NCI-H1694 treated with DMSO at 0.1 percent for 48 hours (cell line): ENCODE results near the gene HIPK1.

Source experiments
- DNase-seq: peaks from one replicate; lab custom pipeline; 2025; lab: John Stamatoyannopoulos, UW

Gene HIPK1

DNA sequence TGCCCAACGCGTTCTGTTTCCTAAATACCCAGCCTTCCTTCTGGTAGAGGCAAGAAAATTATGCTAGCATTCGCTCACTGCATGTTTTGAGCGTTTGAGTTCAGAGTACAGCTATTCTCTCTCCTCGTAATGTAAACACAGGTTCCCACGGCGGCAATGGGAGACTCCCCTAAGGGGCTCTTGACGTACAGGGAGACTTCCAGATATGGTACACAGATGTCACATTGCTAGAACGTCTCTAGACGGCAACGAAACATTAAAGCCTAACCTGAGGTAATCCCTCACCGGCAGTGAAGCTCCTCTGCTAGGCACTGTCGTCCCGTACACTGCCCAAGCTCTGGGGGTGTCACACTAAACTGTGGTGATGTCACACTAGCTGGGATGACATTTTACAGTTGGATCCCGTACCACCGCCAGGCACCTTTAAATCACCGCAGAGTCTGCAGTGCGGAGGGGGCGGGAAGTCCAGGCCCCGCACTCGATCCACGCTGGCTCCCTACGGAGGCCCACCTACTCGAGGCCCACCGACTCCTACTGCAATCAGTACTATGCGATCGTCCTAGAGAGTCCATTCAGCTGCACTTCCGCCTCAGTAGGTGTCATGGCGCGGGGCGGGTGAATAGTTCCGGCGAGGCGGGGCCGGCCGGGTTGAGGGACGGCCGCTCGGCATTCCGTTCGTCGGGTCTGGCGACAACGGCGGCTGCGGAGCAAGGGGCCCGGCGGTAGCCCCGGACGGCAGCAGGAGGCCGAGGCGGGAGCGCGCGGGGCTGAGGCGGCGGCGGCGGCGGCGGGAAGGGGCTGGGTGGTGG is at the start of gene HIPK1:
HIPK1 (plus strand) TSS at position 384 of the 809 bp plus-strand sequence.
- peak; percentile 88 for DNase-seq

DNA sequence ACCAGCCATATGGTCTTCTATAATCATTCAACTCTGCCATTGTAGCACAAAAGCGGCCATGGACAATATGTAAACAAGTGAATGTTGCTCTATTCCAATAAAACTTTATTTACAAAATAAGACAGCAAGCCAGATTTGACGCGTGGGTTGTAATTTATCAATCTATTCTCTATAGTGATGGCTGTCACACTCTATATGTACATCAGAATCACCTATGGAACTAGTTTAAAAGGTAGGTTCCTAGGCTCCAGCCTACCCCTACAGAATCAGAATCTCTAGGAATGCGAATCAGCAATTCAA is 49.4 kb upstream of the HIPK1 start:
- no peak for DNase-seq

DNA sequence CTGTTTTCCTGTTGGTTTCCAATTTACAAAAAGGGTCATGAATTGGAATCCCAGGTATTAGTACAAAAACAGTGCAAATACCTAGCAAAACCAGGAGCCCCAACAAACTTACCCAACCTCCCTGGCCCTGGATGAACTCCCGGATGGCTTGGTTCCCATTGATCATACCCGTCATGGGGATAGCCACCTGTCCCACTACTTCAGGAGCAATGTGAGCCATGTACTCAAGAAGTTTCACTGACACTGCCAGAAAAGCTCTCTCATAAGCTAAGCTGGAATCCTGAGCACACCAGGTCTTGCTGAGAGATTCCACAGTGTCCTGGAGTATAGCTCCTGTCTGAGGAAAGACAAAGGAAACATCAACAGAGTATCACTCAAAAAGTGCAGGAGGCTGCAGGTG is 47.5 kb upstream of the HIPK1 start:
- no peak for DNase-seq

DNA sequence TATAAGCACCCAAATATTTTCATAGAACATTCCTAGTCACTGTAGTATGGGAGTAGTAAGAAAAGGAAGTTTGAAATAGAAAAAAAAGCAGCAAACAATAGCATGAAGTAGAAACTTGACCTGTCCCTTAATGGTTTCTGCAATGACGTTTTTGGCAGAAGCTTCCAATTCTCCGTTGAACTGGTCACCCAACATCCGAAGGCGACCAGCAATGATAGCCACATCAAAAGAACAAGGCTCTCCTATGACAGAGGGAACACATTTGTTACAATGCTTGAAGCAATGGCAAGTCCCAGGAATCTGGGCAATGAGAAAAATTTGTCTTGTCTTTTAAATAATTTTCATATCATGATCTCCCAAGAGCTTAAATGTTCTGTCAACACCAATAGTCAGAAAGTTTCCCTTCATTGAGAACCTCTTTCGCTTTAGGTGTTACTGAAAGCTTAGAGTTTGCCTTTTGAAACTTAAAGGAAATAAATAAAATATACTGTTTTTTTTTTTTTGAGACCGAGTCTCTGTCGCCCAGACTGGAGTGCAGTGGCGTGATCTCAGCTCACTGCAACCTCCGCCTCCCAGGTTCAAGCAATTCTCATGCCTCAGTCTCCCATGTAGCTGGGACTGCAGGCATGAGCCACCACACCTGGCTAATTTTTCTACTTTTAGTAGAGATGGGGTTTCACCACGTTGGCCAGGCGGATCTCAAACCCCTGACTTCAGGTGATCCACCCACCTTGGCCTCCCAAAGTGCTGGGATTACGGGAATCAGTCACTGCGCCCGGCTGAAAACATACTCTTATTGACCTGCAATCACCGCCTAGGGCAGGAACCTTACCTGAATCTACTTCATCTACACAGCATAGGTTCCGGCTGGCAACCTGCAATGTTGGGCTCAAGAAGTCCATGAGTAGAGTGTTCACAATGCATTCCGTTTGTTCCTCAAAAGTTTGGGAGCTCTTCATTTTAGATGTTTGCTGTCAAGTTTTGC is 42.4 kb upstream of the HIPK1 start:
- DNase-seq = no peak

DNA sequence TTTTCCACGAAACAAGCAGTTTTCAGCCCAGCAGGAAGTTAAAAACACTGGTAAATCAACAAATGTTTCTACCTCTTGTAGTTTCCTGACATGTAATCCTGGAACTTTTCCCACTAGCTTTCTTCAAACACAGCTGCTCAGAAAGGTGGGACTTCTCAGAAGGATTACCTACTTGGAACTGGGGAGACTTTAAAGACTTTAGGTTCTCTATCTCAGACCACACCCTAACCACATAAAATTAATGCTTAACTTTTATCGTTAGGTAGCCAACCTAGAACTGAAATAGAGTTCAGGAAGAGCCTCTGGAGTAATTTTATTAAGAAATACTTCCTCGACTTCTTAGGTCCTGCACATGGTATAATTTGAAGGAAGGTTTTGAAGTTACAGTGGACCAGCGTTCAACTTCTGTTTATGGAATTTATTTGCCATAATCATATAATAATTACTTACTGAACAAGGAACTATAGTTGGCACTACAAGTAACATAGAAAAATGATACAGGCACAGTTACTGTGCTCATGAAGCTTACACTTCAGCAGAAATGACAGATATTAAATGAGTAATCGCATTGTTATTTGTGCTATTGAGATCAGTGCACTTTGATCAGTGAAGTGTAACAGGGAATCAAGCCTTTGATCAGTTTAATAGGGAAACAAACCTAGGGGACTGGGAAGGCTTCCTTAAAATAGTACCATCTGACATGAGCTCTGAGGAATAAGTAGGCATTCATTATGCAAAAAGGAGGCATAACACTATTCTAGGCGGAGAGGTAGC is 41.5 kb upstream of the HIPK1 start, which contains the start of gene BCL2L15:
BCL2L15 (minus strand) TSS at position 180 of the 774 bp plus-strand sequence. CDS start 206 bp downstream, outside the sequence.
- DNase-seq = no peak

DNA sequence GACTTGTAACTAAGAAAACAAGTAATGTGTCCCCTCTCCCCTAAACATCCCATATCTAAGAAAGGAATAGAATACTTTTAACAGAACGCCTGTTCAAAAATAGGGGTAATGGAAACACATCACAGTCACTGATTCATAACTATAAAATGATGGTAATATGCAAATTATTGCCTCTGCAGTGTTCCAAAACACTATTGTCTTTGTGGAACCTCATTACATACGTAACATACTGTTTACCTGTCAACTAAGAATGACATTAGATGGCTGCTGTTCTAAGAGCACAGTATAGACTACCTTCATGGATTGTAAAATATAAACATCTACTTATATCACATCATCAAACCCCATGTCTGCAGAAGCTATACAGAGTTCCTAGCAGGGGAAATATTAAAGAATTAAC is 38.3 kb upstream of the HIPK1 start:
- DNase-seq = no peak

DNA sequence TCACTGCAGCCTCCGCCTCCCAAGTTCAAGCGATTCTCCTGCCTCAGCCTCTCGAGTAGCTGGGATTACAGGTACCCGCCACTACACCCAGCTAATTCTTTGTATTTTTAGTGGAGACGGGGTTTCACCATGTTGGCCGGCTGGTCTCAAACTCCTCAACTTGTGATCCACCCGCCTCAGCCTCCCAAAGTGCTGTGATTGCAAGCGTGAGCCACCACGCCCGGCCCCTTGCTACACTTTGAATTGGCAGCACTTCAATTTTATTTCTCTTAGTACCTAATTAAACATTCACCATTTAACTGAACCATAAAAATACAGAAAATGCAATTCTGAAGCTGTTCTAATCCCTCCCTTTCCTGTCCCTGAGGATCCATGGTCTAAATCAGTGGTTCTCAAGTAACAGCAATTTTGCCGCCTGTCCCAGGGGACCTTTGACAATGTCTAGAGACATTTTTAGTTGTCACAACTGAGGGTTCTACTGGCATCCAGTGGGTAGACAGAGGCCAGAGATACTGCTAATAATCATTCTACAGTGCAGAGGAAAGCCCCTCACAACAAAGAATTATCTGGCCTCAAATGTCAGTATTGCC is 37.4 kb upstream of the HIPK1 start:
- no peak for DNase-seq

DNA sequence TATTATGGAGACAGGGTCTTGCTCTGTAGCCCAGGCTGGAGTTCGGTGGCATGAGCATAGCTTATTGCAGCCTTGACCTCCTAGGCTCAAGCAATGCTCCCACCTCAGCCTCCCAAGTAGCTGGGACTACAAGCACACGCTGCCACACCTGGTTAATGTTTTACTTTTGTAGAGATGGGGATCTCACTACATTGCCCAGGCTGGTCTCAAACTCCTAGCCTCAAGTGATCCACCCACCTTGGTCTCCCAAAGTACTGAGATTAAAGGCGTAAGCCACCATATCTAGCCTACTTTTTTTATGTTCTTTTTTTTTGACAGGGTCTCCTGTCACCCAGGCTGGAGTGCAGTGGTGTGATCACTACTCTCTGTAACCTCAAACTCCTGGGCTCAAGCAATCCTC is 35.9 kb upstream of the HIPK1 start:
- DNase-seq = no peak

DNA sequence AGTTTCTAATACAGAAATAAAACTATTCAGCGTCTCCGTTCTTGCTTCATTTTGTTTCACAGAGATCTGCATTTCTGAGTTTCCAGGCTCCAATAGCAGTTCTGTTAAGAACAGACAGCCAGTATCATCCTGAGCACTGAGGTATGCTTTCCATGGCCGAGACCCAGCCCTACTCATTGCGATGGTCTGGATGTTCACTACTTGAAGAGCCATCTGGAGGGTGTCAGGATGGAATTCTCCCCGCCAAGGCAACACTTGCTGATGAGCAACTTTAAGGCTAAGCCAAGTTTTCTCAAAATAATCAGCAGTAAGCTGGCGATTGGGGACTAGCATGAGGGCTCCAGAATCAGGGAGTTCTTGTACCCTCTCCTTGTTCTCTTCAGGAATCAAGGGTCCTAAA is 34.0 kb upstream of the HIPK1 start:
- DNase-seq = no peak

DNA sequence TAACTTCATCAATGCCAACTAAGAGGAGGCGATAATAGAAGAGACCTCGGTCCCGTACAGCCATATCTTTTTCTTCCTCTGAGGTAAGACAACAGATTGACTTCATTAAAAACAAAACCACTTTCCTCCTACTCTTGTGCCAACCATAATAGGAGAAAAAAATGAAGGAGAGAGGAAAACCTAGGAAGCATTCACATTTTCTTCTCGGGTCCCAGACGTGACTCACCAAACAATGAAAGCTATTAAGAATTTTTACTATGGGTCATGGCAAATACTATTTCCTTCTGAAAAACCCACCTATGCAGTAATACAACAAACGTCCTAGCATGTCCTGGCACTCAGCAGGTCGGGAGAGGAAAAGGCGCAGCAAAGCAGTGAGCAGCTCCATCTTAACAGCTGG is 33.2 kb upstream of the HIPK1 start:
- DNase-seq = no peak

DNA sequence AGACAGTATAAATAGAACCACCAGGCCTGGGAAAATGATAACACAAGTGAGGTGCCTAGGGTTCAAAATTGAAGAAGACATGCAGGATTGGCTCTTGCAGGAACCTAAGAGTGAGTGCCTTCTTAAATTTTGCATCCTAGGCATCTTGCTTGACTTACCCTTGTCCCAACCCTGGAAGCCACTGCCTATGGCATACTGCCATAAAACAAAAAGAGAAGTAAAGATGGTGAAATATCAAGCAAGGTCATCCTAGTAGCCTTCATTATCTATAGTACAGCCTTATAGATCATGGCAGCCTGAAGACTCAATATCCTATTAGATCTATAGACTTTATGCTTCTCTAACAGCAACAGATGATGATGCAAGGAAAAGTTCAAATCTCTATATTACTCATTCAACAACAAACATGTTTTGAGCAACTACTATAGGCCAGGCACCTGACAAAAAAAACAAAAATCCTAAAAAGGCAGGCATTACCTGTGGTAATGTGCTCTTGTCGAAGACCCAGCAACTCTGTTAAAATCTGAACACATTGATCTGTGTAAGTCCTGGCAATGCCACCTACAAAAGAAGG is 30.8 kb upstream of the HIPK1 start:
- no peak for DNase-seq

DNA sequence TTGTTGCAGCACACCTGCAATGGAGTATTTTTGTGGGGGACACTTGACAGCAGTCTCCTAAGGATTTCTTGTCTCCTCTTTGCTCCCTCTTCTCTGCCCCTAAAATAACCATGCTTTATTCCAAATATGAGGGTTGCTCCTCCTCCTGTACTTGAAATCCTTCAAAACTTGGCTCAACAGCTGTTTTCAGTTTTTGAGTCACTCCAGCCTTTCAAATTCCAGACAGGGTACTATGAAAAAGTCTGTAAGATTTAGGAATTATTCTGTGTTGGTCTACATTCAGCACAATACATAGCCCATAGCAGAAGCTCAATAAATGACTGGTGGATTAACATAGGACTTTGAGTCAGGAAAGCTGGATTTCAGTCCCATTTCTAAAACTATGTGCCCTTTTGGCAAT is 30.0 kb upstream of the HIPK1 start:
- no peak for DNase-seq

DNA sequence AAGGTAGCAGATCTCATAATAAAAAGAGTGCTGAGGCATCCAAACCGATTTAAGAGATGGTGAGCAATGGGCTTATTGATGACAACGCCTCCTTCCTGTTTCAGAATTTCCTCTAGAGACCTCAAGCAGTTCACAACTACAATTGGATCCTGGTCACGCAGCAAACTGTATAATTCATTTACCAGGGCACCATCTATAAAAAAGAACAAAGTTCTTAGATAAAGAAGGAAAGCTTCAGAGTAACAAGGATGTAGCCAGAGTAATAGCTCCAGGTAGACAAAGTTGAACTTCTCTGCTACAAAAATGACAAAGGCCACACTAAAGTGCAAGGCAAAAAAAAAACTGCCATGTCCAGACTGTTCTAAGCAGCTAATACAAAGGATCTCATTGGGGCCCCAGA is 27.9 kb upstream of the HIPK1 start:
- no peak for DNase-seq

DNA sequence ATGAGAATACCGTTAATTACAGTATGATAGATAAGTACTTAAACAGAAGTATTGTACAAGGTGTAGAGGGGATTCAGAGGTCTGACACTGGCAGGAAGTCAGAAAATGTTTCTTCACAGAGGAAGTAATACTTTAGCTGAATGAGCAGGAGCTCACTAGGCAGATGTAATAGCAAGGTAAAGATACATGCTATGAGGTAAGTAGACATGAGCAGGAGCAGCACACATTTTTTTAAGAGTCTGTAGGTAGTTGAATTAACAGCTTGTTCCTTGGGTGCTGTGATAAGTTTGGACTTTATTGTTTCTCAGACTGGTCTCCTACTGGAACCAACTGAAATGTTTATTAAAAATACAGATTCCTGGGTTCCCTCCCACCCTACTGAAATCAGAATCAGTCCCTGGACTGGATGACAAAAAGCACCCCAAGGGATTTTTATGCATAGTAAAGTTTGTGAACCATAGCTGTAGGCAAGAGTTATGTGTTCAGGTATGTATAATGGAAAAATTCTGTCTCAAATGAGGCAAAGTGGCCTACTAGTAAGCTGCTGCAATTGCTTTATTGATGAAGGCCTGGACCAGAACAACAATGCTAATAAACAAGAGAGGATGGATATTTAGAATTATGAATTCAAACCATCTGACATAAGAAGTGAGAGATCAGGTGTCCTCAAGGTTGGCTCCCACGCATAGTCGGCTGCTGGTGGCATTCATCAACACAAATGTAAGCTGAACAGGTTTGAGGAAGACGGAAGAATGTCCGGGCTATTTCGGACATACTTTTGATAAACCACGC is 25.4 kb upstream of the HIPK1 start:
- DNase-seq = no peak

DNA sequence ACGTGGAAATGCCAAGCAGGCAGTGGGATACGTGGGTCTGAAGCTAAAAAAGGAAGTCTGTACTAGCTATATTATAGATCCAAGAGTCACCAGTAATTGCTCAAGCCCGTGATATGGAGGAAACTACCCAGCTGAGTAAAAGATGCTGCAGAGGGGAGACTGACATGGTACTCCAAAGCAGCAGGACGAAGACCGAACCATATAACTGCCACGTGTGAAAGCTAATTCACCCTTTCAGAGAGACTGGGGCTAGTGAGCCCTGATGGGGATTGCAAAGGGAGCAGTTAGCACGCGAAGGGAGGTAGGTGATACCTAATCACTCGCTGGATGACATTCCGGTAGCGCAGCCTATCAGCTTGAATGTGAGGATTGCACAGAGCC is 24.8 kb upstream of the HIPK1 start:
- no peak for DNase-seq

DNA sequence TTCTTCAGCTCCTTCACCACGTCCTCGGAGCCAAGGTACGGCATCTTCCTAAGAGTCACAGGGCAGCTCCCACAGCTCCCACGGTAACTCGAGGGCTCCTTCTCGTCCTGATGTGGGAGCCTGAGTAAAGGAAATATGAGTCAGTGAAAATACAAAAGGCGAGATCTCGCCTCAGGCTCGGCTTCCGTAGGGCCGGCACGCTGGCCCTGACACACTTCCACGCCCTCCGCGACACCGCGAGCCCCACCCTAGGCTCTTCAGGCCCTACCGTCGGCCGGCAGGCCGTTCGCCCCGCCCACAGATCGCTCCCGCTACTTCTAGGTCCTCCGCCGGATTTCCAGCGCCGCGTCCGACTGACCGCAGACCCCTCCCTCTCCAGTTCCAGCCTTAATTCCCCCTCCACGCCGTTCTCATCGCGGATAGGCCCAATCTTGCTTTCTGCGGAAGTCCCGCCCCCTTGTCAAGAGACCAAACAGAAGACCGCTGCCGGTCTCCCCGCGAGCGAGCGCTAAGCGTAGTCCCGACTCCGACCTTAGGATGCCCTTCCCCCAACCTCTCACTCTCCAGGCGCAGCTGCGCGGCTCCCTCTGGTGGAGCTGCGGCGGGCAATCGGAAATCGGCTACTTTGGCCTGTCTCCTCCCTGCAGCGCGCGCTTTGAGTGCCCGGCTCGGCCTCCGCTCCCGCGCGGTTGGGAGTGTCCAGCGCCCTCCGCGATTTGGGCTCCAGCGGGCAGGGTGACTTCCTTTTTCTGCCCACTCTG is 24.3 kb upstream of the HIPK1 start, which contains the start of the genes AP4B1 and DCLRE1B:
AP4B1 (minus strand) TSS at position 126 of the 761 bp plus-strand sequence; CDS start at position 44, 82 bp downstream.
DCLRE1B (plus strand) TSS at position 653 of the 761 bp plus-strand sequence. CDS start 261 bp downstream, outside the sequence.
- DNase-seq = peak; percentile 98

DNA sequence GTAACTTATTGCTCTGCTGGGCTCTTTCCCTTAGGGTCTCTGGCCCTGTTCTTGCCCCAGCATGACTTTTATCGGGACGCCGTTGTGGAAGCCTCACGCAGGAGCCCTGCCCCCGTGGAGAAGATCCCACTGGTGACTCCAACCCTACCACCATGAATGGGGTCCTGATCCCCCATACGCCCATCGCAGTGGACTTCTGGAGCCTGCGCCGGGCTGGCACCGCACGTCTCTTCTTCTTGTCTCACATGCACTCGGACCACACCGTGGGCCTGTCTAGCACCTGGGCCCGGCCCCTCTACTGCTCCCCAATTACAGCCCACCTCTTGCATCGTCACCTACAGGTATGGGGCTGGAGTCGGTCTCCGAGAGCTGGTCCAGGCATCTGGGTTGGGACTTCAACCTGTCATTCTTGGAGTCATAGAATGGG is 23.7 kb upstream of the HIPK1 start:
- no peak for DNase-seq

DNA sequence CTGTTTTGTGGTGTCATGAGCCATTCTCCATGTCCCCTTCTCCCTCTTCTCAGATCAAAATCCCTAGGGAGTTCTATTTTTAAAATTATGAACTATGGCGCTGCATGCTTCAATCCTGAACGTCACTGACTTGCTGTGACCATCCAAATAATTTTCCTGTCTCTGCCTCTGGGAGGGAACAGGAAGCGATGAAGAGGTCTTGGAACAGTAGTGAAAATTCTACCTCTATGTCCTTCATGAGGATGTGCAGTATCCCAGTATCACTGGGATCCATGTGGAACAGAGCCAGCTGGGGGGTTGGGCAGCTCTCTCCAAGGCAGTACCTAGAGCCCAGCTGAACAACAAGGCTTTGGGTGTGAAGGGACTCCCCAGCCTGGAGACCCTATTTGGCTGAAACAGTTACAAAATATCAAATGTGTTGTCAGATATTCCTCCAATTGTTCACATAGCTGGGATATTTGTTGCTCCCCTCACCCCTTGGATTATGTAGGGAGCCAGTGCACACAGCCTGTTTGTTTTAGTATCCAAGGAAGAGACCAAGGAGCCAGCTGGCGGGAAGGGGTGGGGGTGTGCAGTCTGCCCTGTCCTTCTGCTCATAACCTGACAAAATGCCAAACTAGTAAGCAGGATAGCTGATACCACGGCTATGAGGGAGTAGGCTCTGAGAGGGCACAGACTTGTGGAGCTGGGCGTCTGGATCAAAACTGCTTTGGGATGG is 16.4 kb upstream of the HIPK1 start:
- peak; percentile 91 for DNase-seq

DNA sequence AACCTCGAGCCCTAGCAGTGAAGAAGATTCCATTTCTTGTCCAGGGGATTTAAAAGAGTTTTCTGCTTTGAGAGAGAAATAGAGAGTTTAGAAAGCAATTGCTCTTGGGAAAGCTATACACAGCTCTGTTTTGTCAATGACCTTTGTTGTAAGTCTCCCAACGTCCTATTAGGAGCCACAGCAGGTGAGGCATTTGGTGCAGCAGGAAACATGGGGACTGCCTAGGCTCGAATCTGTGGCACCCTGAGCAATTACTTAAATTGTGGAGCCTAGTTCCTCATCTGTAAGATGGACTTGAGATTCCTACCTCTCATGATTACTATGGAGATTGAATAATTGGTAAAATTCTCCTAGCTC is 15.8 kb upstream of the HIPK1 start:
- peak; percentile 75 for DNase-seq
